ENCODE results near the gene FBXO40.

FBXO40 gene

GRCh38 chr3:121621491-121621890 lies 28.3 kb downstream of the FBXO40 start:
- no peak for DNase-seq

DNA sequence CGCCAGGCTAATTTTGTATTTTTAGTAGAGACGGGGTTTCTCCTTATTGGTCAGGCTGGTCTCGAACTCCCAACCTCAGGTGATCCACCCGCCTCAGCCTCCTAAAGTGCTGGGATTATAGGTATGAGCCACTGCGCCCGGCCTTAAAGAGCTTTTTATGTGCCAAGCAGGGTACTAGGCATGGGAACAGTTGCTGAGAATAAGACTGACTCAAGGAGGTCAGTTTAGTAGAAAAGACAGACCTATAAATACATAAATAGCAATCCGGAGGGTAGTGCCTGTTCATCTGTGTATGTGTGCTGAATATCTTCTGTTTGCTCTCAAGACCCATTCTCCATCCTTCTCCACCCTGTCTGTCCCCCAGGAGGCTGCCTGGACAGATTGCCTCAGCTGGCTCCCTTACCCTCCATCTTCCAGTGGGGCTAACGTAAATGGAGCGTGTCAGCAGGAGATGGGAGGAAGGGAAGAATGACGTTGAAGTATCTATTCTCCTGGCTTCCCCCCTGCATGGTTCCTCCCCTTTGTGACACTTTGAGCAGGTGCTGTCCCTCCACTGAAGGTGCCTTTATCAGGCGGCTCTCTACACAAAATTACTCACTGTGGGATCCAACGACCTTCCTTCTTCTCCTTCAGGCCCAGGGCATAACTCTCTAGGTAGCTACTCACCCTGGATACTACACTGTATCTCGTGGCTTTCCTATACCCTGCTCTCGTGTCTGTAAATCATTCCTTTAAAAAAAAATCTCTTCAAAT lies 31.1 kb downstream of the FBXO40 start:
- DNase-seq = peak; percentile 3

DNA sequence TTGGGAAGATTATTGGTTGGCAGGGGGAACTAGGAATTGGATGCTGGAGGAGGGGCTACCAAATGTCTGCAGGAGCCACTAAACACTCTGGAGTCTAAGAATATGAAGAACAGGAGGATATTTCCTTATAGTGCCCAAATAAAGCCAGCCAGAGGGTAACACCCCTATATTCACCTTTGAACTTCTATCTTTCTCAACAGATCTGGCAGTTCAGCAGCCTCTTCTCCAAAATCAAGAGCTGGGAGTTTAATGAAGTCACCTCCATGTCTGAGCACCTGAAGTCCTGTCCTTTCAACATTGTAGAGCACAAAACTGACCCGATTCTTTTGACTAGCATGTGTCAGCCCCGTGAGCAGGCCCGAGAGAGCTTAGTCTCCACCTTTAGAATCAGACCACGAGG lies 33.3 kb downstream of the FBXO40 start:
- no peak for DNase-seq

GRCh38 chr3:121627211-121627610 lies 34.0 kb downstream of the FBXO40 start:
- no peak for DNase-seq

DNA sequence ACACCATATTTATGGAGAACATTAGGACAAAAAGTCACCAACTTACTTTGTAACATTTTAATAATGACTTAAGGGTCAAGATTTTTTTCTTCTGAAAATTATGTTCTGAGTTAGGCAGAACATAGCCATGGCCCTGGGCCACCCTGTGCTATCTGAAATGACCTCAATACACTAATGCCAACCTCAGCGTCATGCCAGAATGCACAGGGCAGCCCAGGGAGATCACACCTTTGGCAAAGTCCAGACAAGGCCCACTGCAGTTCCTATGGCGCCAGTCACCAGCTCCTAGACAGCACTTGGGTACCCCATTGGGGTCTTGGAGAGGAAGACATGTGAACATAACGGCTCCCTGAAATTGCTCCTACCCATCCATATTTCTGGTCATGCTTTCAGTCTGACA lies 34.4 kb downstream of the FBXO40 start:
- DNase-seq = no peak

- no peak for DNase-seq
These were observed 36.4 kb downstream of the FBXO40 start for GRCh38 chr3:121629601-121630000.

DNA sequence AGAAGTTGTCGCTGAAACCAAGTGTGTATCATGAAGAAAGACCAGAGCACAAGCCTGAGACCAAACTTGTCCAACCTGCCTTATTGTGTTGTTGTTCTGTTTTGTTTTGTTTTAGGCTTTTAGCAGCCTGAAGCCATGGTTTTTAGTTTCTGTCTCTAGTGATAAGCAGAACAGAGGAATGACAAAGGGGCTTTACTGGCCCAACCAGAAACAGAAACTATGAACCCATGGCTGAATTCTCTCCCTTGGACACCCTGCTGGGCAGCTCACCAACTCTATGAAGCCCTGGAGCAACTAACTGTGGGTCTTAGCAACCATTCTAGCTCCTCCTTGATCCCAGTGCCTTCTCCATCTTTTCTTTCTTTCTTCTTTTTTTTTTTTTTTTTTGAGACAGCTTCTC lies 37.2 kb downstream of the FBXO40 start:
- no peak for DNase-seq

DNA sequence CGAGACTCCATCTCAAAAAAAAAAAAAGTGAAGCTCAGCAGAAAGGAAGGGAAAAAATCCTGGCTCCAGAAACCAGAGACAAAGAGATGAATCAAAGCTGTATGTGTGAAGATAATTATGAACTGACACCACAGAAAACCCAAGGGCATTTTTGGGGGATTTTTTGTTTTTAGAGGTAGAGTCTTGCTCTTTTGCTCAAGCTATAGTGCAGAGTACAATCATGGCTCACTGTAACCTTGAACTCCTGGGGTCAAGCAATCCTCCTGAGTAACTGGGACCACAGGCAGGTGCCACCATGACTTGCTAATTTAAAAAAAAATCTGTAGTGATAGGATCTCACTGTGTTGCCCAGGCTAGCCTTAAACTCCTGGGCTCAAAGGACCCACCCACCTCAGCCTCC lies 44.7 kb downstream of the FBXO40 start:
- no peak for DNase-seq

- DNase-seq = no peak
These were observed 47.9 kb downstream of the FBXO40 start for GRCh38 chr3:121641127-121641526.

DNA sequence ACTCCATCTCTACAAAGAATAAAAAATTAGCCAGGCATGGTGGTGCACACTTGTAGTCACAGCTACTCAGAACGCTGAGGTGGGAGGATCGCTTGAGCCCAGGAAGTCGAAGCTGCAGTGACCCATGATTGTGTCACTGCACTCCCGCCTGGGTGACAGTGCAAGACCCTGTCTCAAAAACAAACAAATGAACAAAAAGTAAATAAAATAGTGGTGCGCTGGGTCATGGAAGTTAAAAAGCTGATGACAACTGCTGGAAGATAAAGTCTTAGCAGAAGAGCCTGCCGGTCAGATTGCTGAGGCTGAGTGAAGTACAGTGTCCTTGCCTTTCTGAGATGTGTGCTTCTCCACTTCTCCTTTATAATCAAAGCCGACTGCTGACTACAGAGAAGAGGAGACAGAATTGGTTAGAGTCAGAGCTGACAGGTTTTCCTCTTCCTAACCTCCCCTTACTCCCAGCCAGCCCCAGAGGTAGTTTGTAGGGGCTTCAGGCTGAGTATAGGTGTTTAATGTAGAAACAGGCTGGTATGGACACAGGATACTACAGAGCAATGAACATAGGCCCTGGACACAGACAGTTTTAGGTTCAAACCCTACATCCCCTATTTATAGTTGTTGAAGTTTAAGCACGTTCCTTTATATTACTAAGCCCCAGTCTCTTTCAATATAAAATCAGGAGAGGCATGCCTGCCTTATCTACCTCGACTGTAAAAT lies 49.6 kb downstream of the FBXO40 start:
- DNase-seq = no peak

DNA sequence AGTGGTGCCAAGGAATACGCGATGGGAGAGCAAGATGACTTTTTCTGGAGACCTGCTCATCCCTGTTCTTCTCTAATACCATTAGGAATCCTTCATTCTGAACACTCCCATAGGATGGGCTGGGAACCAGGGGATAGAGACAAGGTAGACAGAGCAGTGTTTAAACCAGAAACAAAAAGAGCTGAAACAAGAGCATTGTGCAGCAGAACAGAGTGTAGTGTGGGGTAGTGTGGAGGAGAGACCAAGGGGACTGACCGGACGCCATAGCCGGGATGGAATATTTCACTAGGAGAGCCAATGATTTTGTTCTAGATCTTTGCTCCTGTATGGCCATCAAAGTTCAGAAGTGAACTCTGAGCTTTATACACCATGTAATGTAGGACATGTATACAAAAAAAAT lies 51.9 kb downstream of the FBXO40 start:
- no peak for DNase-seq

DNA sequence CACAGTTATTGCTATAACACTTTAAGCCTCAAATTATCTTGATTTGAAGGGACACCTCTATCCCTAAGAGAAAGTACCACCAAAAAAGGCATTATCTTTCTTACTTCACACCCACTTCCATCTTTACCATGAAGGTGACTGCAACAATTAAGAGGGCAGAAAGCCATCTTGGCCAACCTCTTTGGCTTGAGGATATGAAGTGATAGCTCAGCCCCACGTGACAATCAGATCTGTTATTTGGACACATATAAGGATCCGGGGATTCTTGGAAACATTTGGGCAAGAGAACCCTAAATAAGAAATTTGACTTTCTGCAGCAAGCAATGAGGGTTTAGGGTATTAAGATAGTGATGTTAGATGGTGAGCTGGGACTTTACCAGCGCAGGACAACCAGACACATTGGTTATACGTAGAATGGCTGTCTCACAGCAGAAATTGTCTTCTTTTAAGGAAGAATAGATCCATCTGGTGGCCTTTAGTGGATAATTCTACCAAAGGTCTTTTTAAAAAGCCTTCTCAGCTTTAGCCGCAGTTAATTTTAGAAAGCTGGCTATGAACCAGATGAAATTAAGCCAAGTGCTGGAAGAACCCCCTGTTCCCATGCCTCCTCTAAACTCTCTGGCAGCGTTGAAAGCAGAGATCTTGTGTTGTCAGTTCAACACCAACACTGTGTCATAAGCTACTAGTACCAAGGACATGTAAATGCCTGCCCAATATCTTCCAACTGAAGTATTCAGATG lies 55.2 kb downstream of the FBXO40 start:
- DNase-seq = no peak

DNA sequence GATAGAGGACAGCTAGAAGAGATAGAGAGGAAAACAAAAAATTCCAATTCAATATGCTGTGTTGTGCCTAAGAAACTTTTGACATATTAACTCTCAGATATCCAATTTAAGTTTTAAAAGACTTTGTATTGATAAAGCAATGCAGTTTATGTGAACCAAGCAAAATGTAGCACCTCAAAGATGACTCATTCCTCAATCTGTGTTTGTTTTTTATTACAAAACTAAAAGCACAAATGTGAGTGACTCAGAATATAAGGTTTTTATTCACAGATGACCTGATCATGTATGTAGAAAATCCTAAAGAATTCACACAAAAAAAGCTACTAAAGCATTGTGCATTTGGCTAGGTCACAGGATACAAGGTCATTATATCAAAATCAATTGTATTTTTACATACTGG lies 56.5 kb downstream of the FBXO40 start:
- DNase-seq = no peak

DNA sequence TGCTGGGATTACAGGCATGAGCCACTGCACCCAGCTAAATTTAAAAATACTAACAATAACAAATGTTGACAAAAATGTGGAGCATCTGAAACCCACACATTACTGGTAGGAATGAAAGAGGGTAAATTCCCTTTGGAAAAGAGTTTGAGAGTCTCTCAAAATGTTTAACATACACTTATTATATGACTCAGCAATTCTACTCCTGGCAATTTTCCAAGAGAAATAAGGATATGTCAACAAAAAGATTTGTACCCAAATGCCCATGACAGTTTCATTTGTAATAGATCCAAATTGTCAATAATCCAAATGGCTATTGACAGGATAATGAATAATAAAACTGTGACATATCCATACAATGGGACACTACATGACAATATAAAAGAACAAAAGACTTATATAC lies 58.5 kb downstream of the FBXO40 start:
- DNase-seq = peak; percentile 67

- DNase-seq = no peak
These were observed 61.6 kb downstream of the FBXO40 start for GRCh38 chr3:121654493-121655385.

DNA sequence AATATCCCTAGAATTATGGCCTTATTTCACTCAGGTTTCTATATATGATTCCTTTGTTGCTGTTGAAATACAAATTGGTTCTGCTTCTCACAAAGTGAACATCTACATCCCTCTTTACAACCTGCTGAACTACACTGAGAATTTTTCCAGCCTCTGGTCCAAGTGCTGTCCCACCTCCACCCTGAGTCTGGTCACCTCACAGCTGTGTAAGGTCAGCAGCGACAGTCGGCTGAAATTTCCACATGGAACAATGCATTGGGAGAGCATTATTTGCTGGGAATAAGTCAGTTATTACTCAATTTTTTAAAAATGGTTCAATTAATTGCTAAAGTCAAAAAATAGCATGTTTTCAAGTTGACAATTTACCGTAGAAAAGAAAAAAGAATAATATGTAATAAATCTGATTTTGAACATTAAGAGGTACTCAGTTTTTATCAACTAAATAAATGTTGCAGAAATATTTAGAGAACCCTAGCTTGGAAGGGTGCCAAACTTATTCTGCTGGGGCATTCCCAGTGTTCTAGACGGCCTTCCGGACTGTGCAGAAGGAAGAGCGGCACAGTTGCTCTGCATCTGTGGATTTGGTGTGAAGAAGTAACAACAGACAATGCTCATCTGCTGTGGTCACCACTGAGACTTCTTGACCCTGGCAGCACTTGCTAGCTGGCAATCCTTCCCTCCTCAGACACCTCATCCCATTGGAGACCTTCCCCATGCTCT lies 65.7 kb downstream of the FBXO40 start:
- no peak for DNase-seq

- DNase-seq = no peak
These were observed 66.4 kb downstream of the FBXO40 start for GRCh38 chr3:121659586-121659985.

DNA sequence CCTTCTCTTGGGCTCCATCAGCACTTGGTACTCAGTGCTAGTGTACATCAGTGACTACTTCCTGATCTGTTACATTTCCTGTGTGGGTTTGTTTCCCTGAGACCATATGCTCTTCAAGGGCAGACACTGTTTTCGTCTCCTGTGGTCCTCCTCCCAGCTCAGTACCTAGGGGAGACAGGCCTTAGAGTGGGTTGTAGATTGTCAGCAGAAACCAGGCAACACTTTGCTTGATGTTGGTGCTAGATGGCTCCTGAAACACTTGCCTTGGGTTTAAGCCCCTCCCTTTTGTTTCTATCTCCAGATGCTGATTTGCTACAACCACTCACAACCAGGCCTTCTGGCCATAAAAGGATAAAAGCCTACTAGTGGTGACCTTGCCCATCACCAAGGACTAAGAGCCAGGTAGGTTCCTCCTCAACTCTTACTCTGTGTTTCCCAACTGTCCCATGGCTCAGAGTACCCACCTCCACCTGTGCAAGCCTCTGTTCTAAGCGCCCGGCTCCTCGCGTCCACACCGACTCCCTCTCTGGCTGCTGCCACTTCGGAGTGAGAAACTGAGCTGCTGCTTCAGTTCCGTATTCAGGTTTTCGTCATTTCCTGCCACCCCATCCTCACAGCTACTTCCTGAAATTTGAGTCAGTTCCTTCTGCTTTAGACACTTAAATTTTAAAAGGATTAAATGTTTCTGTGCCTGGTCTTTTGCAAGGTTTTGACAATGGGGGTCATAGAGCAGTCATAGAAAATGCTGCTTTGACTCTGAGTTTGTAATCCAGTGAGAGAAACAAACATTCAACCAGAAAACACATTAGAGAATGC lies 67.4 kb downstream of the FBXO40 start, which contains the start of gene HCLS1:
HCLS1 (minus strand) TSS at position 548 of the 816 bp plus-strand sequence. CDS start 2,556 bp downstream, outside the sequence.
- DNase-seq = no peak

- no peak for DNase-seq
These were observed 68.2 kb downstream of the FBXO40 start for GRCh38 chr3:121661376-121661775.

GRCh38 chr3:121662742-121663141 lies 69.6 kb downstream of the FBXO40 start:
- DNase-seq = no peak

Data from NCI-H345 (cell line).